AML-193 (cell line): Measurements from ENCODE around the gene NFKBIA.
"Not testable (repeated sequence)": the region's sequence is repeated elsewhere in the genome, so short reads cannot be mapped to it uniquely, and the experiment has no call there.

ENCODE experiments used
- DNase-seq, 2 experiments: peaks; one replicate each; lab custom pipeline; 2025; lab: John Stamatoyannopoulos, UW

NFKBIA gene

GRCh38 chr14:35408026-35408425, 3.5 kb upstream of the NFKBIA start:
- no peak for DNase-seq

- no peak for DNase-seq
These were observed 2.7 kb upstream of the NFKBIA start for GRCh38 chr14:35407306-35407630.

- peak; percentile 62 to 71 for DNase-seq
These were observed 2.2 kb upstream of the NFKBIA start for GRCh38 chr14:35406506-35407305.

- DNase-seq = no peak
These were observed 1.5 kb upstream of the NFKBIA start for GRCh38 chr14:35406090-35406489.

GRCh38 chr14:35405304-35405996, 901 bp upstream of the NFKBIA start:
- DNase-seq = no peak

GRCh38 chr14:35403603-35404448, 723 bp downstream of the NFKBIA start:
- peak; percentile 89 to 92 for DNase-seq

- DNase-seq = no peak
These were observed 1.4 kb downstream of the NFKBIA start for GRCh38 chr14:35403114-35403602.

- DNase-seq = no peak
These were observed 2.0 kb downstream of the NFKBIA start for GRCh38 chr14:35402323-35403113.

GRCh38 chr14:35401422-35402265, 2.9 kb downstream of the NFKBIA start:
- no peak for DNase-seq

GRCh38 chr14:35400648-35401421, 3.7 kb downstream of the NFKBIA start:
- DNase-seq = peak; percentile 52 to 61

GRCh38 chr14:35399083-35399937, 5.2 kb downstream of the NFKBIA start:
- DNase-seq = no peak

- peak in 1 of 2 experiments; percentile 3 for DNase-seq
These were observed 6.4 kb downstream of the NFKBIA start for GRCh38 chr14:35398071-35398584.

- not testable (repeated sequence) for DNase-seq
These were observed 7.9 kb downstream of the NFKBIA start for GRCh38 chr14:35396610-35397009.

- DNase-seq = no peak
These were observed 9.3 kb downstream of the NFKBIA start for GRCh38 chr14:35395283-35395682.

- DNase-seq = no peak
These were observed 10.1 kb downstream of the NFKBIA start for GRCh38 chr14:35394326-35395013.

GRCh38 chr14:35393826-35394225, 10.7 kb downstream of the NFKBIA start:
- DNase-seq = no peak

- no peak for DNase-seq
These were observed 12.4 kb downstream of the NFKBIA start for GRCh38 chr14:35392103-35392502.

- no peak for DNase-seq
These were observed 13.2 kb downstream of the NFKBIA start for GRCh38 chr14:35391388-35391710.
